IPS-18c (cell line): ENCODE results near the gene CERS4.
"Not testable (repeated sequence)": the region's sequence is repeated elsewhere in the genome, so short reads cannot be mapped to it uniquely, and the experiment has no call there.

Source experiments
- H3K4me3 ChIP-seq: 2 replicates; pipeline ENCODE4 v1.7.0; 2013; ENCODE audit warnings: low read depth, mild to moderate bottlenecking, low read length, moderate library complexity; ENCODE audit not compliant: insufficient read depth
- H3K9me3 ChIP-seq: one replicate; pipeline ENCODE4 v1.6.1; 2013; ENCODE audit warnings: mild to moderate bottlenecking, low read length, moderate library complexity; ENCODE audit not compliant: control insufficient read depth, insufficient read depth

CERS4 gene, protein sequence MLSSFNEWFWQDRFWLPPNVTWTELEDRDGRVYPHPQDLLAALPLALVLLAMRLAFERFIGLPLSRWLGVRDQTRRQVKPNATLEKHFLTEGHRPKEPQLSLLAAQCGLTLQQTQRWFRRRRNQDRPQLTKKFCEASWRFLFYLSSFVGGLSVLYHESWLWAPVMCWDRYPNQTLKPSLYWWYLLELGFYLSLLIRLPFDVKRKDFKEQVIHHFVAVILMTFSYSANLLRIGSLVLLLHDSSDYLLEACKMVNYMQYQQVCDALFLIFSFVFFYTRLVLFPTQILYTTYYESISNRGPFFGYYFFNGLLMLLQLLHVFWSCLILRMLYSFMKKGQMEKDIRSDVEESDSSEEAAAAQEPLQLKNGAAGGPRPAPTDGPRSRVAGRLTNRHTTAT

DNA sequence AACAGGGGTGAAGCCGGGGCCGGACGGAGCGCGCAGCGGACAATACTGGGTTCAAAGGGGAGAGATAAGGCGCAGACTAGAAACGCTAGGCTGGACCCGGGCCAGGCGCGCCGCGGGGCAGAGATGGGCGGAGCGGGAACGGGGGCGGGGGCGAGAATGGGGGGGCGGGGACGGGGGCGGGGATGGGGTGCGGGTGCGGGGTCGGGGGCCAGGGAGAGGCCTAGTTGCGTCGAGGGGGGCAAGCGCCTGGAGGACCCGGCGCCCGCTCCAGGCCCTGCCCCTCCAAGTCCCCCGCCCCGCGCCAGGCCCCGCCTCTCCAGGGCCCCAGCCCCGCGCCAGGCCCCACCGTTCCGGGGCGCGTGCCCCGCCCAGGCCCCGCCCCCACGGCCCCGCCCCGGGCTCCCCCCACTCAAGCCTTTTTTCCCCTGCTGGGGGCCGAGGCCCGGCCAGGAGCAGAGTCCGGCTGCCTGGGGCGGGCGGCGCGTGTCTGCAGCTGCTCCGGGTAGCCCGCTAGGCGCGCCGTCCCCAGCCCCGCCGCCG, at the start of gene CERS4:
Gene CERS4, plus strand, starts transcription at position 449 of the 540 bp plus-strand sequence. CDS start 41,707 bp downstream, outside the sequence.
- Histone ChIP-seq H3K9me3 (no peaks in the 10 kb centered on the region), H3K4me3 (peak within 1 kb of the TSS; percentile 91)

DNA sequence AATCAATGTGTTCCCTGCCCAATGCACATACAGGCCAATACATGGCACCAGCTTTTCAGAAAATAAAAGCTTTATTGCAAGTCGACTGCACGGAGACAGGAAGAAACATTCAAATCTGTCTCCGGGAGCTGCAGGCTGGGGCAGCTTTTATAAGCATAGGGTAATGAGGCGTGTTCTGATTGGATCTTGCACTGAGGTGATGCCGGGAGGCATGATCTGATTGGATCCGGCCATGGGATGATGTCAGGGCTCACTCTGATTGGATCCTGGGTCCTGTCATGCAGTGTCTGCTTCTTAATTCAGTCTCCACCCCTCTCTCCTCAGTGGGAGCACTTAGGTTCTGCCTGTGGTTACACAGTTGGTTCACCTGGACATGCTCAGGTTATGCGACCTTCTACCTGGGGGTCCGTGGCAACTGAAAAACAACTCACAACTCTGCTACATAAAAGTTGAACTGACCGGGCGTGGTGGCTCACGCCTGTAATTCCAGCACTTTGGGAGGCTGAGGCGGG, 48.0 kb upstream of the CERS4 start:
- Histone ChIP-seq H3K4me3 (no peak overlapping the region), H3K9me3 (peaks cover 2% of the 10 kb centered on the region)

DNA sequence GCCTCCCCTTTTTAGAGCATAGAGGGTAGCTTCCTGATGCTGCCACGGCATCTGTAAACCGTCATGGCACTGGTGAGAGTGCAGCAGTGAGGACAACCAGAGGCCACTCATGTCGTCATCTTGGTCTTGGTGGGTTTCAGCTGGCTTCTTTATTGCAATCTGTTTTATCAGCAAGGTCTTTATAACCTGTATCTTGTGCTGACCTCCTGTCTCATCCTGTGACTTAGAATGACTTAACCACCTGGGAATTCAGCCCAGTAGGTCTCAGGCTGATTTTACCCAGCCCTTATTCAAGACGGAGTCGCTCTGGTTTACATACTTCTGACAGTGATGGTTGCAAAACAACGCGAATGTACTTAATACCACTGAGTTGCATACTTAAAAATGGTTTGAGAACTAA, 45.4 kb upstream of the CERS4 start:
- H3K9me3 ChIP-seq, result no peaks in the 10 kb centered on the region
- no peak overlapping the region for H3K4me3 ChIP-seq

DNA sequence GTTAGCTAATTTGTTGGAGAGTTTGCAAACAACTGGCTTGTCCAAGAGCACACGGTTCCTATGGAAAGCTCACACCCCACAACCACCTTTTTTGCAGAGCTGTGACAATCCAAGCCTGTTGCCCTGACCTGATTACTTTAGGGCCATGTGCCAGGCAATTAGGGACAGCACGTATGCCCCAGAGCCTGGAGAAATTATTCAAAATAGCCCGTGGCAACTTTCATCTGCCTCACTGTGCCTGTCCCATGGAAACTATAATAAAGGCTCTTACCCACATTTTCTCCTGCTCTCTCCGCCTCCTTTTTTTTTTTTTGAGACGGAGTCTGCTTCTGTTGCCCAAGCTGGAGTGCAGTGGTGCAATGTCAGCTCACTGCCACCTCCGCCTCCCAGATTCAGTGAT, 41.2 kb upstream of the CERS4 start:
- Histone ChIP-seq H3K9me3 (no peaks in the 10 kb centered on the region), H3K4me3 (no peak overlapping the region)

DNA sequence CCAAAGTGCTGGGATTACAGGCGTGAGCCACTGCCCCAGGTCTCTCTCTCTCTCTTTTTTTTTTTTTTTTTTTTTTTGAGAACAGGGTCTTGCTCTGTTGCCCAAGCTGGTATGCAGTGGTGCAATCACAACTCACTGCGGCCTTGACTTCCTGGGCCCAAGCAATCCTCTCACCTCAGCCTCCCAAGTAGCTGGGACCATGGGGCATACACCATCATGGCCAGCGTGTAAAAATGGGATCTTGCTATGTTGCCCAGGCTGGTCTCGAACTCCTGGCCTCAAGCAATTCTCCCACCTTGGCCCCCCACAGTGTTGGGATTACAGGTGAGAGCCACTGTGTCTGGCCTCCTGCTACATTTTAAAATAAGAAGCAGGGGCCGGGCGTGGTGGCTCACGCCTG, 40.6 kb upstream of the CERS4 start:
- Histone ChIP-seq H3K4me3 (no peak overlapping the region), H3K9me3 (no peaks in the 10 kb centered on the region)

DNA sequence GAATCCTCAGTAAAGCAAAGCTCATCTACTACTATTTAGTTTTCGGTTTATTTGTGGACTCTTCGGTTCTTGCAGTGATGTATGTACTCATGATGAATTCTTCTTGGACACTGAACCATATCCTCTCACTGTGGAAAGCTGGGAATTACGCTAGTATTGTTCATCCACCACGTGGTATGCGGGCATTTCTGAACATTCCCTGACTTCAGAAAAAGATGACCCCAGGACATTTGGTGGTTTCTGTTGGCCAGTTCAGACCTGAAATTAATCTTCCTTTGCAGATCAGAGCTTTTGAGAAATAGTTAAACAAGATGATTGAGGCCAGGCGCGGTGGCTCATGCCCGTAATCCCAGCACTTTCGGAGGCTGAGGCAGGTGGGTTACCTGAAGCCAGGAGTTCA, 34.5 kb upstream of the CERS4 start:
- no peak overlapping the region for H3K4me3 ChIP-seq
- H3K9me3 ChIP-seq, result no peaks in the 10 kb centered on the region

DNA sequence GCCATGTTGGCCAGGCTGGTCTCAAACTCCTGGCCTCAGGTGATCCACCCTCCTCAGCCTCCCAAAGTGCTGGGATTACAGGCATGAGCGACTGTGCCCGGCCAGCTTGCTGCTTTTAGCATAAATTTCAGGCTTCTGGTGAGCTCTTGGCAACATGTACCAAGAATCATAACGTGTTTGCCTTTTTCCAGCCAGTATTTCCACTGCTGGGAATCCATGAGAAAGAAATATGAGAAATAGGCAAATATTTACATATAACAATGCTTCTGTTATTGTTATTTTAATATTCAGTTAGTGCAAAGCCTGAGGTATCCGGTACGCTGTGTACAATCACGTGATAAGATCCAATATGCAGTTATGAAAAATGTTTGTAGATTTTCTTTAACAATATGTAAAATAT, 29.2 kb upstream of the CERS4 start:
- Histone ChIP-seq H3K4me3 (no peak overlapping the region), H3K9me3 (no peaks in the 10 kb centered on the region)

DNA sequence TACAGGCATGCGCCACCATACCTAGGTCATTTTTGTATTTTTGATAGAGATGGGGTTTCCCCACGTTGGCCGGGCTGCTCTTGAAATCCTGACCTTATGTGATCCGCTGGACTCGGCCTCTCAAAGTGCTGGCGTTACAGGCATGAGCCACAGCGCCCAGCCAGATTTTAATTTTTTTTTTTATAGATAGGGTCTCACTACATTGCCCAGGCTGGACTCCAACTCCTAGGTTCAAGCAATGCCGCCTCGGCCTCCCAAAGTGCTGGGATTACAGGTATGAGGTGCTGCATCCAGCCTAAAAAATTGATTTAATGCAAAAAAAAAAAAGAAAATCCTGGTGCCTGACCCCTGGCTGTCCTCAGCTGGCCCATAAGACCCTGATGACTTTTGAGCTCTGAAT, 24.9 kb upstream of the CERS4 start:
- H3K4me3 ChIP-seq, result no peak overlapping the region
- no peaks in the 10 kb centered on the region for H3K9me3 ChIP-seq

DNA sequence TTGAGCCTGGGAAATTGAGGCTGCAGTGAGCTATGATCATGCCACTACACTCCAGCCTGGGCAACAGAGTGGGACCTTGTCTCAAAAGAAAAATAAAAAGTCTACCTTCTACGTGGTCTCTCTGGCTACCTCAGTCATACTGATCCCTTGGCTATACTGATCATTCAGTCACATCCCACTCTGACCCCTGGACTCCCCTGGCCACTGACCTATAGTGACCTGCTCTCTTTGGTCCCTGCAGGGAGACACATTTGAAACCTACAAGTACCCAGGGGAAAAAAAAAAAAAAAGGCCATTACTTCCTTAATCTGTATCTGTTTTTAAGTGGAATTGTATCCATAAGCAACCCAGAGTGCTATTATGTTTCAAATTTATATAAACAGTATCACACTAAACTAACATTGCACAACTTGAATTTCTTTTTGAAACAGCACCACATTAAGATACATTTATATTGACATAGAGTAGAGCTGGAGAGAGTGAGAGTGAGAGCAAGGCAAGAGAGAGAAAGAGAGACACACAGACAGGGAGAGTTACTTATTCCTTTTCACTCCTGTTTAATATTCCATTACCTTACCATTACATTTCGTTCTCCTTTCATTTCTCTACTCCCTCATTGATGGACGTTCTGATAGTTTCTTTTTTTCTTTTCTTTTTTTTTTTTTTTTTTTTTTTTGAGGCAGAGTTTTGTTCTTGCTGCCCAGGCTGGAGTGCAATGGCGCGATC, 23.7 kb upstream of the CERS4 start:
- H3K4me3 ChIP-seq, result no peak overlapping the region
- H3K9me3 ChIP-seq, result no peaks in the 10 kb centered on the region

DNA sequence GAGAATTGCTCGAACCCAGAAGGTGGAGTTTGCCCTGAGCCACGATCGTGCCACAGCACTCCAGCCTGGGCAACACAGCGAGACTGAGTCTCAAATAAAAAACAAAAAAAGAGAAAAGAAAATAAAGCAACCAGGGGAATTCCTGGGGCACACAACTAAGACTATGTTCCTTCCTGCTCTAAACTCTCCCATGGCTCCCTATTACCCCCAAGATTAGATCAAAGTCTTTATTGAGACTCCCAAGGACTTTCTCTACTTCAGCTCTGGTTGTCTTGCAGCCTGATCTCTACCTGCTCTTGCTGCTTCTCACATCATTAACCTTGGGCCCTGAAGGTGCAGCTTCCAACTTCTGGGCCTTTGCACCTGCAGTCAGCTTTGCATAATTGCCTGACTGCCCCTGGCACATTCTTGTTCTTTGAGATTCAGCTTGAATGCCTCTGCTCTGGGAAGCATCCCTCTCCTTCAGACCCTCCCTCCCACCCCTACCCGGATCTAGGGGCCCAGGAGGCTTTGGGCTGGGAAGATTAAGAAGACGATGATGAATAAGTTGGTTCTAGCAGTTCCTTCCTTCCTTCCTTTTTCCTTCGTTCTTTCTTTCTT, 16.8 kb upstream of the CERS4 start:
- H3K4me3 ChIP-seq, result no peak overlapping the region
- H3K9me3 ChIP-seq, result no peaks in the 10 kb centered on the region

DNA sequence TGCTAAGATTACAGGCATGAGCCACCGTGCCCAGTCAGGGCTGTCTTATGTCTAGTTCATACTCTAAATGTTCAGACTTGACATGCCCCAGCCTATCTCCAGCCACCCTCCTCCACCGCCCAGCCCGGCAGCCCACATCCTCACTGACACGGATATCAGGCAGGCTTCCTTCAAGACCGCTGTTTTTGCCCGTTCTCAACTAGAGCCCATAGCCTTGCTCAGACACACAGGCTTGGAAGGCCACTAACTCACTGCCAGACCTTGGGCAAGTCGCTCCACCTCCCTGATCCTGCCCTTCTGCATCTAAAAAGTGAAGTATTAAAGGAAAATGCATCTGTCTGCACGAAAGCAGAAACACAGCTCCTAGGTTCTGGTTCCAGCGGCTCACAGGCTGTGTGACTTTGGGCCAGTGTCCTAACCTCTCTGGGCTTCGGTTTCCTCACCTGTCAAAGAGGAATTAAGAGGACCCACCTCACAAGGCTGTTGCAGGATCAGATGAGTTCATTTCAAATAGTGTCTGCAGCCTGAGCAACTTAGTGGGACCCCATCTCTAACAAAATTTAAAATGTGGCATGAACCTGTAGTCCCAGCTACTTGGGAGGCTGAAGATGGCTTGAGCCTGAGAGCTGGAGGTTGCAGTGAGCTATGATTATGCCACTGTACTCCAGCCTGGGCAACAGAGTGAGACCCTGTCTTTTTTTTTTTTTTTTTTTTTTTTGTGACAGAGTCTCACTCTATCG, 14.5 kb upstream of the CERS4 start:
- no peak overlapping the region for H3K4me3 ChIP-seq
- no peaks in the 10 kb centered on the region for H3K9me3 ChIP-seq

DNA sequence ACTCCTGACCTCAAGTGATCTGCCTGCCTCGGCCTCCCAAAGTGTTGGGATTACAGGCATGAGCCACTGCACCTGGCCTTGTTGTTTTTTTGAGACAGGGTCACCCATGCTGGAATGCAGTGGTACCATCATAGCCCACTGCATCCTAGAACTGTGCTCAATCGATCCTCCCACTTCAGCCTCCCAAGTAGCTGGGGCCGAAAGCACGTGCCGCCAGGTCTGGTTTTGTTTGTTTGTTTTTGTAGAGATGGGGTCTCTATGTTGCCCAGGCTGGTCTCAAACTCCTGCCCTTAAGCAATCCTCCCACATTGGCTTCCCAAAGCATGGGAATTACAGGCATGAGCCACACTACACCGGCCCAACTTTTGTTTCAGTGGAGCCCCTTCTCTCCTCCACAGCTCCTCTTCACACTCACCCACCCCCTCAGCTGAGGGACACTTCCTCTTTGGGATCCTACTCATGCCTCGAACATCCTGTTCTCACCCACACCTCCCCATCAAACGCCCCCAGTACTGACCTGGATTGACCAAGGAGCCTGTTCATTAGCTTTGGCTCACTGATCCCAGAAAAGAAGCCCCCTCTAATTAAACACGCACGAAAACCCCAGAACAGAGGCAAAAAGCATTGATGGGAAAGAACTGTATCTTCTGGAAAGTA, 12.8 kb upstream of the CERS4 start:
- Histone ChIP-seq H3K9me3 (no peaks in the 10 kb centered on the region), H3K4me3 (no peak overlapping the region)

DNA sequence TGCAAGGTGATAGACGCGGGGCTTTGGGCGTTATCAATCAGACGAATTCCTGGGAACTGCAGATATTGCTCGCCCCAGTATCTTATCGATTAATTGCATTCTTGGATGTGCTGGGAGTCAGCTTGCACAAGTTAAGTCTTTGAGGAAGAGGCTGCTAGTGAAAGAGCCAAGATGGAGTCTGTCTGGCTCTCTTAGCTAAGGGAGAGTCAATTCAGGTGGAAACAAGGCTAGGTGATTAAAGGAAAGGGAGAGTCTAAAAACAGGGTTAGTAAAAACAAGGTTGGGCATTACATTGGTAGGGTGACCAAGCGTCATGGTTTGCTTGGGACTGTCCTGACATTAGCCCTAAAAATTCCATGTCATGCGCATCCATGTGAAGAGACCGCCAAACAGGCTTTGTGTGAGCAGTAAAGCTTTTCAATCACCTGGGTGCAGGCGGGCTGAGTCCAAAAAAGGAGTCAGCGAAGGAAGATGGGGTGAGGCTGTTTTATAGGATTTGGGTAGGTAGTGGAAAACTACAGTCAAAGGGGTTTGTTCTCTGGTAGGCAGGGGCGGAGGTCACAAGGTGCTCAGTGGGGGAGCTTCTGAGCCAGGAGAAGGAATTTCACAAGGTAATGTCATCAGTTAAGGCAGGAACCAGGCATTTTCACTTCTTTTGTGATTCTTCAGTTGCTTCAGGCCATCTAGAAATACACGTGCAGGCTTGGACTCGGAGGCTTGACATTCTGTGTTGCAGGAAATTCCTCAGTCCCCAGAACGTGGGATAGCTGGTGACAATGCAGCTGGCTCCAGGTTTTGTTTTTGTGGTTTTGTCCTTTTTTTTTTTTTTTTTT, 5.7 kb upstream of the CERS4 start:
- H3K4me3 ChIP-seq, H3K9me3 ChIP-seq: not testable (repeated sequence)

DNA sequence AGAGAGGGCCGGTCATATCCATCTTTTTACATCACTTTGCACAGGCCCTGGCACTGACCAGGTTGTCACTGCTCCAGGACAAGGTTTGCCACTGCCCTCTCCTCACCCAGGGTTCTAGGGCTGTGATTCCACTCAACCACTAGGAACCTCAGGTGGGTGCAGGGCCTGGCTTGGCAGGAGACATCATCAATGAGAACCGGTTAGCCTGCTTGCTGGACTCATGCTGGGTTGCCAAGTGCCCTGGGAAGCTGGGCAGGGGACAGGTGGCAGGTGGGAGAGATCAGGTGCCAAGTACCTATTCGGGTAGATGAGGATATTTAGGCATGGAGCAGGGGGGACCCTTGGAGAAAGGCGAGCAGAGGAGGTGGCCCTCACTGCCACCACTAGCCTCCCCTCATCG, 4.2 kb upstream of the CERS4 start:
- H3K9me3 ChIP-seq, result no peaks in the 10 kb centered on the region
- H3K4me3 ChIP-seq, result no peak overlapping the region

DNA sequence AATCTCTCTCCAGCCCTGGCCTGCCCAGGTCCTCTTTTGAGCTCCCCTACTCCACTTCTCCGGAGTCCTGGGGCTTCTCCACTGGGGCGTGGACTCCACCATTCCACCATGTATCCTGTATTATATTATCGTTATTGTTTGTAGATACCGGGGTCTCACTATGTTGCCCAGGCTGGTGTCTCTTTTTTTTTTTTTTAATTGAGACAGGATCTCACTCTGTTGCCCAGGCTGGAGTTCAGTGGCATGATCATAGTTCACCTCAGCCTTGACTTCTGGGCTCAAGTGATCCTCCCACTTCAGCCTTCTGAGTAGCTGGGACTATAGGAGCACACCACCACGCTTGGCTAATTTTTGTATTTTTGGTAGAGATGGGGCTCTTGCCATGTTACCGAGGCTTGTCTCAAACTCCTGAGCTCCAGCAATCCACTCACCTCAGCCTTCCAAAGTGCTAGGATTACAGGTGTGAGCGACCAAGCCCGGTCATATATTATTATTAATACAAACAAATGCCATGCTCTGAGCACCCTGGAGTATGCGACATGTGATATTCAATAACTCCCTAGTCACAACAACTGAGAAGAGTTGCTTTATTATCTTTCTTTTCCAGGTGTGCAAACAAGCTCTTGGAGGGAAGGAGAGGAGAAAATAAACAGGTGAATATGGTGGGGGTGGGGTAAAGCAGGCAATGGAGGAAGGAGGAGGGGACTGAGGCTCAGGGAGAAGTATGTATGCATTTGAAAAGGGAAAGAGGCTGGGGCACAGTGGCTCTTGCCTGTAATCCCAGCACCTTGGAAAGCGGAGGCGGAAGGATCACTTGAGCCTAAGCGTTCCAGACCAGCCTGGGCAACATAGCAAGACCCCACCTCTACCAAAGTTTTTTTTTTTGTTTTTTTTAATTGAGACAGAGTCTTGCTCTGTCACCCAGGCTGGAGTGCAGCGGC, 2.8 kb upstream of the CERS4 start:
- no peak overlapping the region for H3K4me3 ChIP-seq
- H3K9me3 ChIP-seq, result no peaks in the 10 kb centered on the region
